WTC11 (cell line): ENCODE results near the gene ZFAND3. TPM values are rescaled to one million over a fixed set of nuclear protein-coding genes. Genes with fewer than 3 reads are reported as not detected.

Experiments used
- ATAC-seq: fragments of 200-7000 bp; cut with Tn5 transposase; 2 replicates; pipeline ENCODE4 v1.10.0; 2021; ENCODE audit warnings: mild to moderate bottlenecking, moderate library complexity
- CTCF ChIA-PET: fragments of 300-600 bp; sonication (Branson Sonifier 250); formaldehyde crosslinking; loops from one replicate; lab custom pipeline; 2021; ENCODE audit warnings: antibody characterized with exemption; lab: Charles Lee
- POLR2A ChIA-PET: fragments of 350-600 bp; sonication (Branson Sonifier 250); formaldehyde crosslinking; loops from one replicate; lab custom pipeline; 2021; ENCODE audit warnings: antibody characterized with exemption; lab: Charles Lee
- DNase-seq: peaks from one replicate; pipeline ENCODE4 v3.0.0; 2021; ENCODE audit warnings: low spot score
- H3K27ac Mint-ChIP-seq: 2 replicates; pipeline ENCODE4 v1.8.0; 2021; ENCODE audit warnings: mixed read lengths
- H3K27me3 Mint-ChIP-seq: 2 replicates; pipeline ENCODE4 v1.8.0; 2021; ENCODE audit warnings: low read depth, mild to moderate bottlenecking, moderate library complexity, mixed read lengths
- H3K36me3 Mint-ChIP-seq: 2 replicates; pipeline ENCODE4 v1.8.0; 2021; ENCODE audit warnings: mixed read lengths
- H3K4me1 Mint-ChIP-seq: 2 replicates; pipeline ENCODE4 v1.8.0; 2022; ENCODE audit warnings: mixed read lengths
- H3K4me3 Mint-ChIP-seq: 2 replicates; pipeline ENCODE4 v1.8.0; 2021; ENCODE audit warnings: mild to moderate bottlenecking, moderate library complexity, mixed read lengths
- H3K9me3 Mint-ChIP-seq: 2 replicates; pipeline ENCODE4 v1.8.0; 2021; ENCODE audit warnings: mixed read lengths
- E2F1 ChIP-seq: sonication (generic); formaldehyde crosslinking; IDR thresholded peaks from 2 replicates; pipeline ENCODE4 v1.8.0; 2022; ENCODE audit warnings: mild to moderate bottlenecking, missing genetic modification reagents
- ETV6 ChIP-seq: sonication (generic); formaldehyde crosslinking; IDR thresholded peaks from 2 replicates; pipeline ENCODE4 v1.8.1; 2022; ENCODE audit warnings: mild to moderate bottlenecking, missing genetic modification reagents
- FOXK1 ChIP-seq: sonication (generic); formaldehyde crosslinking; IDR thresholded peaks from 2 replicates; pipeline ENCODE4 v1.8.0; 2022; ENCODE audit warnings: mild to moderate bottlenecking, moderate library complexity, missing genetic modification reagents
- FOXP4 ChIP-seq: sonication (generic); formaldehyde crosslinking; IDR thresholded peaks from 2 replicates; pipeline ENCODE4 v1.8.0; 2022; ENCODE audit warnings: mild to moderate bottlenecking, missing genetic modification reagents
- GTF2I ChIP-seq: fragments of 250-450 bp; sonication (Bioruptor Pico); conservative IDR thresholded peaks from 2 replicates; pipeline ENCODE4 v1.4.0; 2021; ENCODE audit warnings: mild to moderate bottlenecking
- JUN ChIP-seq: sonication (generic); formaldehyde crosslinking; IDR thresholded peaks from 2 replicates; pipeline ENCODE4 v1.8.0; 2023; ENCODE audit warnings: mild to moderate bottlenecking, missing genetic modification reagents
- NR1H2 ChIP-seq: sonication (generic); formaldehyde crosslinking; IDR thresholded peaks from 2 replicates; pipeline ENCODE4 v1.9.0; 2021; ENCODE audit warnings: mild to moderate bottlenecking, moderate library complexity, missing genetic modification reagents
- PRDM15 ChIP-seq: sonication (generic); formaldehyde crosslinking; IDR thresholded peaks from 2 replicates; pipeline ENCODE4 v1.8.0; 2022; ENCODE audit warnings: missing genetic modification reagents
- PRRX2 ChIP-seq: fragments of 250-450 bp; sonication (Bioruptor Pico); IDR thresholded peaks from 2 replicates; pipeline ENCODE4 v1.8.0; 2021; ENCODE audit warnings: mild to moderate bottlenecking
- SMAD4 ChIP-seq: sonication (generic); formaldehyde crosslinking; IDR thresholded peaks from 2 replicates; pipeline ENCODE4 v1.8.0; 2022; ENCODE audit warnings: mild to moderate bottlenecking, missing genetic modification reagents
- USF1 ChIP-seq: sonication (generic); formaldehyde crosslinking; IDR thresholded peaks from 2 replicates; pipeline ENCODE4 v1.8.0; 2022; ENCODE audit warnings: mild to moderate bottlenecking, missing genetic modification reagents
- ZNF121 ChIP-seq: sonication (generic); formaldehyde crosslinking; IDR thresholded peaks from 2 replicates; pipeline ENCODE4 v1.8.0; 2023; ENCODE audit warnings: missing genetic modification reagents
- ZNF138 ChIP-seq: sonication (generic); formaldehyde crosslinking; conservative IDR thresholded peaks from 2 replicates; pipeline ENCODE4 v1.8.1; 2022; ENCODE audit warnings: mild to moderate bottlenecking, moderate library complexity, missing genetic modification reagents
- ZNF281 ChIP-seq: sonication (generic); formaldehyde crosslinking; IDR thresholded peaks from 2 replicates; pipeline ENCODE4 v1.8.0; 2023; ENCODE audit warnings: mild to moderate bottlenecking, missing genetic modification reagents
- ZNF317 ChIP-seq: sonication (generic); formaldehyde crosslinking; IDR thresholded peaks from 2 replicates; pipeline ENCODE4 v1.8.1; 2023; ENCODE audit warnings: low read depth, mild to moderate bottlenecking, moderate library complexity, missing genetic modification reagents, borderline replicate concordance
- ZNF423 ChIP-seq: fragments of 250-450 bp; sonication (Bioruptor Pico); IDR thresholded peaks from 2 replicates; pipeline ENCODE4 v2.1.2; 2022; ENCODE audit warnings: mild to moderate bottlenecking, moderate library complexity
- total RNA-seq: library from RNA; stranded (reverse); gene quantifications from 3 replicates; pipeline ENCODE4 v1.2.3, GENCODE V29; 2021

Gene ZFAND3
- total RNA-seq, 1 experiment from 2014 or later = 50.3 TPM

GRCh38 chr6:37936906-37937305 is 117.4 kb downstream of the ZFAND3 start:
- Mint-ChIP-seq H3K27ac (no peak overlapping the region), H3K27me3 (no peaks in the 10 kb centered on the region), H3K9me3 (no peaks in the 10 kb centered on the region), H3K36me3 (no peaks in the 10 kb centered on the region), H3K4me3 (no peak overlapping the region), H3K4me1 (peaks cover 20% of the 10 kb centered on the region)
- CTCF ChIA-PET = no interaction called here
- ATAC-seq (no peak), DNase-seq (no peak)
- POLR2A ChIA-PET = no interaction called here
- TF ChIP-seq FOXP4 (CRISPR knock-in tag) (no peak), ZNF138 (CRISPR knock-in tag) (no peak), ETV6 (no peak), ZNF317 (CRISPR knock-in tag) (no peak)

GRCh38 chr6:37938909-37939308 is 119.4 kb downstream of the ZFAND3 start:
- H3K9me3 Mint-ChIP-seq = no peaks in the 10 kb centered on the region
- TF ChIP-seq PRRX2 (CRISPR knock-in tag) (no peak), ZNF281 (no peak), ZNF423 (CRISPR knock-in tag) (no peak), JUN (no peak), GTF2I (CRISPR knock-in tag) (no peak), USF1 (CRISPR knock-in tag) (no peak), ZNF121 (CRISPR knock-in tag) (no peak), FOXK1 (no peak), ZNF138 (CRISPR knock-in tag) (no peak), PRDM15 (CRISPR knock-in tag) (no peak), ZNF317 (CRISPR knock-in tag) (no peak), E2F1 (no peak), NR1H2 (CRISPR knock-in tag) (no peak), SMAD4 (no peak)
- TF ChIP-seq, all 79 proteins: peak for 0
- no peak for DNase-seq
- ATAC-seq = no peak
- no peak overlapping the region for H3K4me3 Mint-ChIP-seq
- no peak overlapping the region for H3K27ac Mint-ChIP-seq
- H3K36me3 Mint-ChIP-seq = no peaks in the 10 kb centered on the region
- H3K27me3 Mint-ChIP-seq = no peaks in the 10 kb centered on the region
- CTCF ChIA-PET = no interaction called here
- POLR2A ChIA-PET = no interaction called here
- peaks cover 13% of the 10 kb centered on the region for H3K4me1 Mint-ChIP-seq
